BLaER1 (cell line): ENCODE results near the gene FRMD4B.
"Not testable (repeated sequence)": the region's sequence is repeated elsewhere in the genome, so short reads cannot be mapped to it uniquely, and the experiment has no call there.

Source experiments
- H3K27ac ChIP-seq: shearing (Covaris generic); formaldehyde crosslinking; 2 replicates; pipeline ENCODE4 v1.8.1; 2022
- H3K27me3 ChIP-seq: shearing (Covaris generic); formaldehyde crosslinking; 2 replicates; pipeline ENCODE4 v1.8.1; 2022
- H3K36me3 ChIP-seq: shearing (Covaris generic); formaldehyde crosslinking; 2 replicates; pipeline ENCODE4 v1.8.1; 2022
- H3K4me1 ChIP-seq: shearing (Covaris generic); formaldehyde crosslinking; 2 replicates; pipeline ENCODE4 v1.8.1; 2022
- H3K4me2 ChIP-seq: shearing (Covaris generic); formaldehyde crosslinking; 2 replicates; pipeline ENCODE4 v1.8.1; 2022
- H3K4me3 ChIP-seq: shearing (Covaris generic); formaldehyde crosslinking; 2 replicates; pipeline ENCODE4 v1.8.1; 2022
- H3K9ac ChIP-seq: shearing (Covaris generic); formaldehyde crosslinking; 2 replicates; pipeline ENCODE4 v1.8.1; 2022
- H3K9me3 ChIP-seq: shearing (Covaris generic); formaldehyde crosslinking; 2 replicates; pipeline ENCODE4 v1.8.1; 2022
- H4K20me1 ChIP-seq: shearing (Covaris generic); formaldehyde crosslinking; 2 replicates; pipeline ENCODE4 v1.8.1; 2022
- Cebpa-rat ChIP-seq: shearing (Covaris generic); IDR thresholded peaks from 2 replicates; pipeline ENCODE4 v1.8.1; 2022

The FRMD4B gene

DNA sequence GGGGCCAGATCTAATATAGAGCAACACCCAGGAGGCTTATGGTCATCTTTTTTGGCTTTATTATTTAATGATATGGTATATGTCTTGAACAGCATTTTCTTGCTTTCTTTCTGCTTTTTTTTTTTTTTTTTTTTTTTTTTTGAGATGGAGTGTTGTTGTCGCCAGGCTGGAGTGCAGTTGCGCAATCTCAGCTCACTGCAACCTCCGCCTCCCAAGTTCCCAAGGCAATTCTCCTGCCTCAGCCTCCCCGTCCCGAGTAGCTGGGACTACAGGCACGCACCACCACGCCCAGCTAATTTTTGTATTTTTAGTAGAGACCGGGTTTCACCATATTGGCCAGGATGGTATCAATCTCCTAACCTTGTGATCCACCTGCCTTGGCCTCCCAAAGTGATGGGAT, 108.5 kb downstream of the FRMD4B start:
- not testable (repeated sequence) for H3K27me3 ChIP-seq, H3K9ac ChIP-seq, H3K4me2 ChIP-seq, H4K20me1 ChIP-seq, H3K27ac ChIP-seq, H3K4me1 ChIP-seq, H3K4me3 ChIP-seq, H3K9me3 ChIP-seq
- peak; percentile 60; the same call in 1 of the 2 replicates for TF ChIP-seq Cebpa-rat
- peaks cover 78% of the 10 kb centered on the region for H3K36me3 ChIP-seq

DNA sequence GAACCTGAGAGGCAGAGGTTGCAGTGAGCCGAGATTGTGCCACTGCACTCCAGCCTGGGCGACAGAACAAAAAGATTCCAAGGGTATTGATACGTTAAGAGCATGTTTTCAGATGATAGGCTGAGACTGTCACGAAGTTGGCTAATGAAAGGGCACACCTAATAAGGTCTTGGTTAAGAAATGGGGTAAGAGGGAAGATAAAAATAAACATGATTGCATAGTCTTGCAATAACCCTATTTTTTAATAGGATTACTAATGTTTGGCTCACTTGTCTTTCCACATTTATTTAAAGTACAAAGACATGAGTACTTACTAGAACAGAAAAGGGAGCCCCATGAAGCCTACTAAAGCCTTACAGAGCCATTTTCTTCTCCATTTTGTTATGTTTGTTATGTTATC, 109.0 kb downstream of the FRMD4B start:
- no peaks in the 10 kb centered on the region for H3K9me3 ChIP-seq

DNA sequence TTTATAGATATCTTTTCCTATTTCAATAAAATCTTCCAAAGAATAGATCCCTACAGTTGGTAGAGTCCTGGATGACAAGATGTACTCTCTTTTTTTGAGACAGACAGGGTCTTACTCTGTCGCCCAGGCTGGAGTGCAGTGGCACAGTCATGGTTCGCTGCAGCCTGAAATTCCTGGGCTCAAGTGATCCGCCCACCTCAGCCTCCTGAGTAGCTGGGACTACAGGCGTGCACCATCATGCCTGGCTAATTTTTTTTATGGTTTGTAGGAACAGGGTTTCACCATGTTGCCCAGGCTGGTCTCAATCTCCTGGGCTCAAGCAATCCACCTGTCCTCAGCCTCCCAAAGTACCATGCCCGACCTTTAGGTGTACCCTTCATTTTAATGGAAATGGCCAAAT, 109.7 kb downstream of the FRMD4B start:
- H3K4me1 ChIP-seq, H3K9me3 ChIP-seq, H3K4me2 ChIP-seq, H4K20me1 ChIP-seq, H3K4me3 ChIP-seq, H3K27me3 ChIP-seq, H3K9ac ChIP-seq, H3K27ac ChIP-seq: not testable (repeated sequence)
- H3K36me3 ChIP-seq = peaks cover 79% of the 10 kb centered on the region

More for the DNA sequence above, 109.0 kb downstream of the FRMD4B start:
- no peak overlapping the region for H3K9ac ChIP-seq
- peaks cover 6% of the 10 kb centered on the region; the same call in 1 of the 2 replicates for H4K20me1 ChIP-seq
- peaks cover under 1% of the 10 kb centered on the region for H3K4me1 ChIP-seq
- no peak overlapping the region for H3K4me3 ChIP-seq
- TF ChIP-seq Cebpa-rat = no peak
- H3K36me3 ChIP-seq = peaks cover 78% of the 10 kb centered on the region
- H3K27ac ChIP-seq = no peak overlapping the region
- no peaks in the 10 kb centered on the region for H3K27me3 ChIP-seq
- no peak overlapping the region for H3K4me2 ChIP-seq

DNA sequence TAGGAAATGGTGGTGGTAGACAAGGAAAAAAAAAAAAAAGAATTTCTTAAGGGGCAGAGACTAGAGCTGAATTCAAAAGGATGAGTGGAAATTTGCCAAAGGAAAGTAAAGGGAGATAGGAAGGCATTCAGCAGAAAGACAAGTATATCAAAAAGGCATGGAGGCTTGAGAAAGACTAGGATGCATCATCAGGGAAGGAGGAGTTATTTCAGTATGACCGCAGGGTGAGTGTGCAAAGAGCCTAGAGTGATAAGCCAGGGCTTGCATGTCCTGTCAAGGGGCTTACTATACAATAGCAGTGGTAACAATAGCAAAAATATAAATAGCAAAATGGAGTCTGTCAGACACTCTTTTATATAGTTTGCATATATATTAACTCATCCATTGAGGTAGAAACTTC, 112.0 kb downstream of the FRMD4B start:
- no peaks in the 10 kb centered on the region for H3K27me3 ChIP-seq
- peaks cover 86% of the 10 kb centered on the region for H3K36me3 ChIP-seq

DNA sequence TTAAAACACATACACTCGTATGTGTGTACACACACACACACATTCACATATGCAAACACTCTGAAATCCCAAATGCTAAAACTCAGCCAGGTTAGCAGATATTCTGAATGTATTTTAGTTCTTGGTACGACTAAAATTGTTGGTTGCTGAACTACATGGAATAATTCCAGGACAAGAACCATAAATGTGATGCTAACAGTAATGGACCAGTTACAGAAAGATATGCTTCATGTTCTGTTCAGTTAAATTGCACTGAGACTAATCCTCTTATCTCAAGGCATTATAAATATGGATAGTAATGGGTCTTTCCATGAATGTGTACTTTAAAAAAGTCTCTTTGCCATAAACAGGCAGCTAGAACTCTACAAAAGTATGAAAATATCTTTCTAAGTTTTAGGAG, 113.3 kb downstream of the FRMD4B start:
- no peaks in the 10 kb centered on the region for H3K9me3 ChIP-seq
- no peaks in the 10 kb centered on the region for H3K4me1 ChIP-seq
- no peak overlapping the region for H3K4me2 ChIP-seq
- no peaks in the 10 kb centered on the region for H3K27me3 ChIP-seq
- H4K20me1 ChIP-seq = peaks cover 6% of the 10 kb centered on the region; the same call in 1 of the 2 replicates
- peaks cover 87% of the 10 kb centered on the region for H3K36me3 ChIP-seq
- no peak for TF ChIP-seq Cebpa-rat
- H3K9ac ChIP-seq = no peak overlapping the region
- H3K4me3 ChIP-seq = no peak overlapping the region
- no peak overlapping the region for H3K27ac ChIP-seq

More for the DNA sequence above, 112.0 kb downstream of the FRMD4B start:
- no peak overlapping the region for H3K27ac ChIP-seq
- no peak for TF ChIP-seq Cebpa-rat
- H3K9me3 ChIP-seq = no peaks in the 10 kb centered on the region
- H3K4me3 ChIP-seq = no peak overlapping the region
- H3K9ac ChIP-seq = no peak overlapping the region
- H3K4me2 ChIP-seq = no peak overlapping the region
- H3K4me1 ChIP-seq = no peaks in the 10 kb centered on the region
- H4K20me1 ChIP-seq = peaks cover 6% of the 10 kb centered on the region; the same call in 1 of the 2 replicates

DNA sequence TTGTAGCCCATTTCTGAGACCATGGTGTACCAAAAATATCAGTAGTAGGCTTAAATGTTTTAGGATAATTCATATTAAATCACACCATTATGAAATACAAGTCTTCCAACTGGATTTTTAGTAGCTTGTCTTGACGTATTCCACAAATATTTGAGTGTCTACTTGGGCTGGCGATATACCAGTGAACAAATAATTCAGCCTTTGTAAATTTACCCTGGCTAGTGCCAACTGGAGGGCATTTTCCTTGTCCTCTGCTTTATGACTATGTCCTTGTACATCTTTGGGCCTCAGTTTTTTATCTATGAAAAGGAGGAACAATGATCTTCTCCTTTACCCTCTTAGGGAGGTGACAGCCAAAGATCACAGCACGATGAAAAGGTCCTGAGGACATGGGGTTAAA, 114.8 kb downstream of the FRMD4B start:
- Histone ChIP-seq H3K9me3 (no peaks in the 10 kb centered on the region), H3K27me3 (no peaks in the 10 kb centered on the region), H3K9ac (no peak overlapping the region), H3K4me3 (no peak overlapping the region), H3K36me3 (peaks cover 87% of the 10 kb centered on the region), H3K4me2 (no peak overlapping the region), H3K27ac (no peak overlapping the region), H4K20me1 (peaks cover 6% of the 10 kb centered on the region; the same call in 1 of the 2 replicates), H3K4me1 (no peaks in the 10 kb centered on the region)
- no peak for TF ChIP-seq Cebpa-rat

DNA sequence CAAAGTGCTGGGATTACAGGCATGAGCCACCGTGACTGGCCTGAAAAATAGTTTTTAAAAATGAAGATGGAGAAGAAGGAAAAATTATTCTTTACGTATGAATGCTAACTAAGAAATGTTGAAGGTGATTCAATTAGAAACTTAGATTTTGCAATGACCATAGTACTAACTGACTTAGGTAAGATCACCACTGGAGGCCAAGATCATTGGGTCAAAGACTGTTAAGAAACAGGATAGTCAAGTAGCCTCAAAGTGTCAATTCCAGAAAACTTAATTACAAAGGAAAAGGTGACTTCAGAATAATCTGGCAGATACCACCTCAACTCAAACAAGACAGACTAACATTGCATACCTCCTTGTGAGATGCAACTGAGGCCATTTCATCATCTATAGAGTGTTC, 119.3 kb downstream of the FRMD4B start:
- H3K36me3 ChIP-seq = peaks cover 90% of the 10 kb centered on the region
- no peak for TF ChIP-seq Cebpa-rat
- H3K9me3 ChIP-seq = peaks cover 13% of the 10 kb centered on the region
- no peaks in the 10 kb centered on the region for H4K20me1 ChIP-seq
- no peaks in the 10 kb centered on the region for H3K27me3 ChIP-seq
- no peak overlapping the region for H3K9ac ChIP-seq
- H3K4me3 ChIP-seq = no peak overlapping the region
- no peaks in the 10 kb centered on the region for H3K4me1 ChIP-seq
- no peak overlapping the region for H3K4me2 ChIP-seq
- no peak overlapping the region for H3K27ac ChIP-seq

DNA sequence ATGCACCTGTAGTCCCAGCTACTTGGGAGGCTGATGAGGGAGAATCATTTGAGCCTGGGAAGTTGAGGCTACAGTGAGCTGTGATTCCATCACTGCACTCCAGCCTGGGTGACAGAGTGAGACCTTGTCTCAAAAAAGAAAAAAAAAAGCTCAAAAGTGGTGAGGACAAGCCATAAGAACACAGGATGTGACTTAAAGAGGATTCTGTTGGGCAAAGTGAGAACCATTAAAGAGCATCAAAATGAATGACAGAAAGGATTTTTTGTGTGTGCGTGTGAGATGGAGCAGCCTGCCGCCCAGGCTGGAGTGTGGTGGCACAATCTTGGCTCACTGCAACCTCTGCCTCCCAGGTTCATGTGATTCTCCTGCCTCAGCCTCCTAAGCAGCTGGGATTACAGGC, 119.8 kb downstream of the FRMD4B start:
- H3K9ac ChIP-seq, H3K4me1 ChIP-seq, H3K27me3 ChIP-seq, H4K20me1 ChIP-seq, H3K27ac ChIP-seq, H3K4me2 ChIP-seq, H3K4me3 ChIP-seq: not testable (repeated sequence)
- Histone ChIP-seq H3K9me3 (peaks cover 14% of the 10 kb centered on the region), H3K36me3 (peaks cover 90% of the 10 kb centered on the region)

DNA sequence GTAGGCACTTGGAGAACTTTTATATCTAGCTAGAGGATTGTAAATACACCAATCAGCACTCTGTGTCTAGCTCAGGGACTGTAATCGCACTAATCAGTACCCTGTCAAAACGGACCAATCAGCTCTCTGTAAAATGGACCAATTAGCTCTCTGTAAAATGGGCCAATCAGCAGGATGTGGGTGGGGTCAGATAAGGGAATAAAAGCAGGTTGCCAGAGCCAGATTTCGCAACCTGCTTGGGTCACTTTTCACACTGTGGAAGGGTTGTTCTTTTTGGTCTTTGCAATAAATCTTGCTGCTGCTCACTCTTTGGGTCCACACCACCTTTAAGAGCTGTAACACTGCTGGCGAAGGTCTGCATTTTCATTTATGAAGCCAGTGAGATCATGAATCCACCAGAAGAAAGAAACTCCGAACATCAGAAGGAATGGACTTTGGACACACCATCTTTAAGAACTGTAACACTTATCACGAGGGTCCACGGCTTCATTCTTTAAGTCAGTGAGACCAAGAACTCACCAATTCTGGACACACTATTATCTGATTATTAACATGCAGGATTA, 125.0 kb downstream of the FRMD4B start:
- H3K9me3 ChIP-seq = peaks cover 14% of the 10 kb centered on the region
- H3K4me2 ChIP-seq, H3K9ac ChIP-seq, H3K4me3 ChIP-seq, H3K27me3 ChIP-seq, H3K4me1 ChIP-seq, H3K27ac ChIP-seq: not testable (repeated sequence)
- H4K20me1 ChIP-seq = peaks cover 16% of the 10 kb centered on the region
- H3K36me3 ChIP-seq = peaks cover 83% of the 10 kb centered on the region
- TF ChIP-seq Cebpa-rat = peak; percentile 53; the same call in 1 of the 2 replicates

DNA sequence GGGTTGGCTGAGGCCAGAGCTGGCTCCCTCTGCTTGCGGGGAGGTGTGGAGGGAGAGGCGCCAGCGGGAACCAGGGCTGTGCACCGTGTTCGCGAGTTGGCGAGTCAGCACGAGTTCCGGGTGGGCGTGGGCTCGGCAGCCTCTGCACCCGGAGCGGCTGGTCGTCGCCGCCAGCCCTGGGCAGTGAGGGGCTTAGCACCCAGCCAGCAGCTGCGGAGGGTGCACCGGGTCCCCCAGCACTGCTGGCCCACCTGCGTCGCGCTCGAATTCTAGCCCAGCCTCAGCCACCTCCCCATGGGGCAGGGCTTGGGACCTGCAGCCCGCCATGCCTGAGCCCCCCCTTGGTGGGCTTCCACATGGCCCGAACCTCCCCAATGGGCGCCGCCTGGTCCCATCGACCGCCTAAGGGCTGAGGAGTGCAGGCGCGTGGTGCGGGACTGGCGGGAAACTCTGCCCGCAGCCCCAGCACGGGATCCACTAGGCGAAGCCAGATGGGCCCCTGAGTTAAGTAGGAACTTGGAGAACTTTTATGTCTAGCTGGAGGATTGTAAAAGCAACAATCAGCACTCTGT, 125.6 kb downstream of the FRMD4B start:
- H3K4me1 ChIP-seq = no peaks in the 10 kb centered on the region
- peaks cover 22% of the 10 kb centered on the region for H4K20me1 ChIP-seq
- H3K9me3 ChIP-seq = peaks cover 14% of the 10 kb centered on the region
- no peaks in the 10 kb centered on the region for H3K27me3 ChIP-seq
- no peak overlapping the region for H3K4me2 ChIP-seq
- H3K9ac ChIP-seq = no peak overlapping the region
- H3K36me3 ChIP-seq = peaks cover 82% of the 10 kb centered on the region
- no peak overlapping the region for H3K27ac ChIP-seq
- no peak overlapping the region for H3K4me3 ChIP-seq
- no peak for TF ChIP-seq Cebpa-rat

DNA sequence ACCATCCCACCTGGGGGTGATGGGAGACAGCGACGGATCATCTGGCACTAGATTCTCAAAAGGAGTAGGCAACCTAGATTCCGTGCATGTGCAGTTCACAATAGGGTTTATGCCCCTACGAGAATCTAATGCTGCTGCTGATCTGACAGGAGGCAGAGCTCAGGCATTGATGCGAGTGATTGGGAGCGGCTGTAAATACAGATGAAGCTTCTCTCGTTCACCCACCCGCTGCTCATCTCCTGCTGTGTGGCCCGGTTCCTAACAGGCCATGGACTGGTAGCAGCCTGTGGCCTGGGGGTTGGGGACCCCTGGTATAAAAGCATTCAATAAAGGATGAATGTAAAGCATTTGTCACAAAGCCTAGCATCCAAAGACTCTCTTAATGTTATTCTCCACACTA, 126.8 kb downstream of the FRMD4B start:
- H3K4me2 ChIP-seq = no peak overlapping the region
- H3K27ac ChIP-seq = no peak overlapping the region
- H3K27me3 ChIP-seq = no peaks in the 10 kb centered on the region
- no peaks in the 10 kb centered on the region for H3K4me1 ChIP-seq
- H3K36me3 ChIP-seq = peaks cover 90% of the 10 kb centered on the region
- H3K4me3 ChIP-seq = no peak overlapping the region
- peaks cover 14% of the 10 kb centered on the region for H3K9me3 ChIP-seq
- TF ChIP-seq Cebpa-rat = no peak
- H4K20me1 ChIP-seq = peaks cover 24% of the 10 kb centered on the region
- no peak overlapping the region for H3K9ac ChIP-seq
